NCI-H1092 treated with DMSO at 0.1 percent for 48 hours (cell line): ENCODE results near the gene MAN2A1.
"Not testable (repeated sequence)": the region's sequence is repeated elsewhere in the genome, so short reads cannot be mapped to it uniquely, and the experiment has no call there.

Experiments used
- DNase-seq: peaks from one replicate; lab custom pipeline; 2025; lab: John Stamatoyannopoulos, UW

The MAN2A1 gene

GRCh38 chr5:109873687-109874086, 184.0 kb downstream of the MAN2A1 start:
- no peak for DNase-seq

DNA sequence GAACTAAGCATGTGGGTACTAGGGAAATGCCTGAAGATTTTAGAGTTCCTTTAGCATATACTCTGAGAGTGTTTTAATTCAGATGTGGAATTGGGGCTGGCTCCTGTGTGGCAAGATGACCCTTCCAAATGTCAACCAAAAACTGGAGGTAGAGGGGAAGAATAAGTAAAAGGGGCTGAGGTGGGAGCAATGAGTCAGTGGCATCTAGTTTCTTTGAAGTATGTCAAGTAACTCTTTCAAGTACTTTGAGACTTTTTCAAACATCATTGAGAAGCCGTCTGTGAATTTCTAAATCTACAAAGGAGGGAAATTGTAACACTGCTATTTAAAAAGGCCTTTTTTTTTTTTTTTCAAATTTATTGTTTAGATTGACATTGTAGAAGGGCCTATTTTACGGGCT, 184.4 kb downstream of the MAN2A1 start:
- DNase-seq, result no peak

GRCh38 chr5:109876030-109876725, 186.5 kb downstream of the MAN2A1 start:
- no peak for DNase-seq

GRCh38 chr5:109876941-109877669, 187.4 kb downstream of the MAN2A1 start:
- no peak for DNase-seq

- no peak for DNase-seq
Measured at GRCh38 chr5:109877670-109878045, 187.9 kb downstream of the MAN2A1 start.

DNA sequence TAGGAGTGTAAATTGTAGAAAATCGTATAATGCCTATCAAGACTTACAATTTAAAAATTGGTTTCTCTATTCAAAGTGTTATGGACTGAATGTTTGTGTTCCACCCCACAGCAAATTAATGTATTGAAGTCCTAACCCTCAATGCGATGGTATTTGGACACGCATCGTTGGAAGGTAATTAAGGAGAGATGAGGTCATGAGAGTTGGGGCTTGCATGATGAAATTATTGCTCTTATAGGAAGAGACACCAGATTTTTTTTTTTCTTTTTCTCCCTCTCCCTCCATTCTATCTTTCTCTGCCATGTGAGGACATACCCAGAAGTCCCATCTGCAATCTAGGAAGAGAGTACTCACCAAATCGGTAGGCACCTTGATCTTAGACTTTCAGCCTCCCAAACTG, 189.2 kb downstream of the MAN2A1 start:
- no peak for DNase-seq

- peak; percentile 58 for DNase-seq
Measured at GRCh38 chr5:109880907-109881685, 191.4 kb downstream of the MAN2A1 start.

DNA sequence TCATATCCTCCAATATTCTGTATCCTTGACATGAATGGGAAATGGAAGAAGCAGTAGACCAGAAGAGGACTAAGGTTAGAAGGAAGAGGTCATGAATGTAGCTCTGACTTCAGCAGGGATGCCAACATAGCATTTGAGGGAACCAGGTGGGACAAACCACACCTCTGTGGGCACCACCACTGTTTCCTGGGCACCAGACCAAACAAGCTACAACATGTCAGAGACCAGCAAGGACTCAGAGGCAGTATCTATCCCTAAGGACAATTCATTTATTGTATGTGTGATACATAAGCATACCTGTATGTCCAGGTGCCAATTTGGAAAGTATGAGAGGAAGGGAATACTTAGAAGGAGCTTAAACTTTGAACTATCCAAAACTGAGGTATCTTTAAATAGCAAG, 192.8 kb downstream of the MAN2A1 start:
- no peak for DNase-seq

- DNase-seq, result no peak
Measured at GRCh38 chr5:109884676-109885075, 194.9 kb downstream of the MAN2A1 start.

DNA sequence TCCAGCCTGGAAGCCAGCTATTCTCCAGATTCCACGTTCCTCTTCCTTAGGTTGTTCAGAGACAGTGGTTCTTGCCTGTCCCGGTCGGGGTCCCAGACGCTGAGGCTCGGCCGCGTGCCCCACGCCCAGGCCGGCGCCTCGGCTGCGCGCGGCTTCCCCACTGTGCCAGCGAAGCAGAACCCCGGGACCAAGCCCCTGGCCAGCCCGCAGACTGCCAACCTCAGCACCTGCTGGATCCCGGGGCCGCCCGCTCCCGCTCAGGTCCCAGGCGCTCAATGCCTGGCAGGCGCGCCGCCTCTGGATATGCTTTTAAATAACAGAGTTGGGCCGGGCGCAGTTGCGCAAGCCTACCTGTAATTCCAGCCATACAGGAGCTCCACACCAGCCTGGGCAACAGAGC, 195.5 kb downstream of the MAN2A1 start:
- DNase-seq, result no peak

DNA sequence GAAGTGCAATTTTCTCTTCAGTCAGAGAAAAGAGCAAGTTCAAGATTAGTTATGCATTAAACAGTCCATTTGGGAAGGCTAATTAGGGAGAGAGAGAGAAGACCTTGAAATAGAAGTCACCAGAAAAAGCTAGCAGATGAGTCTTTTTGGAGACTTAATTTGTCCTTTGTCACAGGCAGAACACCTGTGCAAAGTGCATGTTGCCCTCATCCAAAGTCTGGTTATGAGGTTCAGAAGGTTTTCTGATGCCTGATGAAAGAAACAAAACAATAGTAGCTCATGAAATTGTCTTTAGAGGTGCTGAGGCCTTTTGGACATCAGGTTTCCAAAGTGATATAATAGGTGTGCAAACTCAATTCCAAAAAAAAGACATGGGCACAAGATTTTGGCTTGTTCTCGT, 199.3 kb downstream of the MAN2A1 start:
- DNase-seq, result no peak

DNA sequence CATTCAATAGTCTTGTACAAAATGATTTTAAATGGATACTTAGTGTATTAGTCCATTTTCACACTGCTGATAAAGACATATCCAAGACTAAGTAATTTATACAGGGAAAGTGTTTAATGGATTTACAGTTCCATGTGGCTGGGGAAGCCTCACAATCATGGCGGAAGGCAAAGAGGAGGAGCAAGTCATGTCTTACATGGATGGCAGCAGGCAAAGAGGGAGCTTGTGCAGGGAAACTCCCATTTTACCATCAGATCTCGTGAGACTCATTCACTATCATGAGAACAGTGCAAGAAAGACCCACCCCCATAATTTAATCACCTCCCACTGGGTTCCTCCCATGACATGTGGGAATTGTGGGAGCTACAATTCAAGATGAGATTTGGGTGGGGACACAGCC, 203.5 kb downstream of the MAN2A1 start:
- not testable (repeated sequence) for DNase-seq

DNA sequence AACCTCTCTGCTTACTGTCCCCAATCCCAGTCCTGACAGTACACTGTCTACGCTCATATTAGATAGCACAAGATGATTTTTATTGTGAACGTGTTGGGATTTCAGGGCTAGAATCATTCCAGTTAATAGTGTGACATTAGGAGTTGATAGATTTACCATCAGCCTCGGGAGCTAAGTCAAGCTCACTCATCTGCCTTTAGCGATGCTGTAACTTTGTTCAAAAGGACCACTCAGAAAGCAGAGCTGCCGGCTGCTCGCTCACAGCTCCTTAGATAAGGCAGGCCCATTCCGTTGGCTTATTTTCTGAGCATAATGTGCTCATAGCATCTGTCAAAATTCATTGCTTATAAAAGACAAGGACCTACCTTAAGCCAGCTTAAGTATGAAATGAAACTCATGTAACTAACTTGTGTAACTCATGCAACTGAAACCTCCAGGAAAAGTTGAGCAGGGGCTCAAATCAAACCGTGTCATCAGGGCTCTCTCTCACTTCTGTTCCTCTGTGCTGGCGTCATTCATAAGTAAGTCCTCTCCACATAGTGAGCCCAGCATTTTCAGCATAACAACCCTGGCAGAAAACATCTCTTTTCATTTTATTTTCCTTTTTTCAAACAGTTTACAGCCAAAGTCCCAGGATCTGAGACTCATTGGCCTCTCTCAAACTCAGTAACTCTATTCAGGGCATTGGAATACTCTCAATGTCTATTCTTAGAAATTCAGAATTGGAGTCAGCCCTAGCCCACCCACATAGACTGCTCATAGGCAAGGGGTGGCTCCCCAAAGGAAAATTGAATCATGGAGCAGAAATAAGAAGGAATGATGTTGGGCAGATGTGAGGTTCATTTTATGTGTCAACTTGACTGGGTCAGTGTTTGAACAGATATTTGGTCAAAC, 208.8 kb downstream of the MAN2A1 start:
- DNase-seq, result no peak

DNA sequence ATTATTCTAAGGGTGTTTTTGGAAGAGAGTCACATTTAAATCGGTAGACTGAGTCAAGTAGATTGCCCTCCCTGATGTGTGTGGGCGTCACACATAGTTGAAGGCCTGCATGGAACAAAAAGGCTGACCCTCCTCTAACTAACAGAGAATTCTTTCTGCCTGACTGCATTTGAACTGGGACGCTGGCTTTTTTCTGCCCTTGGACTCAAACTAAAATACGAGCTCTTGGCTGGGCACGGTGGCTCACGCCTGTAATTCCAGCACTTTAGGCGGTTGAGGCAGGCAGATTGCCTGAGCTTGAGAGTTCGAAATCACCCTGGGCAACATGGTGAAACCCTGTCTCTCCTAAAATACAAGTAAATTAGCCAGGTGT, 209.4 kb downstream of the MAN2A1 start:
- no peak for DNase-seq

- DNase-seq, result no peak
Measured at GRCh38 chr5:109900461-109900860, 210.7 kb downstream of the MAN2A1 start.

DNA sequence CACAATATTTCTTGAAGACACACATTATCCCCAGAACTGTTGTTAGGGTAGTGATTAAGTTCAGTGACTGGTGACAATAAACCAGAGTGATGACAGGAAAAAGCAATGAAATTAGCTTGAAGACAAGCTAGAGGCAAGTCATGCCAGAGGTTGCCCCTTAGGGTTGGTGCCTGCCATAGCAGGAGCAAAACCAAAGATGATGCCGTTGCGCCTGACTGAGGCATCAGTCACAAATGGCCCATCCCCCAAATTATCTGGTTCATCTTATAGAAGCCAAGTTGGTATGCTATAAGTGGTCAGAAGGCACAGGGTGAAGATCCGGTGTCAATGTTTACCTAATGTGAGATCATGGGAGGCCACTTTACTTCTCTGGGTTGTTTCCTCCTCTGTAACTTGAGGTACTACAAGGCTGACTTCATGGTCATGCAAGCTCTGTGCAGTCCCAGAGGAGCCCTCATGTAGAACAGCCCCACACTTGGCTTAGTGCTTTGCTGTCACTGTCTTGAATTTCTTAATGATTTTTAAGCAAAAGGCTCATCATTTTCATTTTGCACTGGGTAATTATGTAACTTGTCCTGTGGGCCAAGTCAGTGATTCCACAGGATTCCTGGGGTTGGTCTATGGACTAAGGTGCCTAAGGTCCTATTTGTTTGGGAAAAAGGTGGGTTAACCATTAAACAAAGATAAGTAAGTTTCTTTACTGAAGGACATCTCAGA, 211.3 kb downstream of the MAN2A1 start:
- DNase-seq, result no peak

DNA sequence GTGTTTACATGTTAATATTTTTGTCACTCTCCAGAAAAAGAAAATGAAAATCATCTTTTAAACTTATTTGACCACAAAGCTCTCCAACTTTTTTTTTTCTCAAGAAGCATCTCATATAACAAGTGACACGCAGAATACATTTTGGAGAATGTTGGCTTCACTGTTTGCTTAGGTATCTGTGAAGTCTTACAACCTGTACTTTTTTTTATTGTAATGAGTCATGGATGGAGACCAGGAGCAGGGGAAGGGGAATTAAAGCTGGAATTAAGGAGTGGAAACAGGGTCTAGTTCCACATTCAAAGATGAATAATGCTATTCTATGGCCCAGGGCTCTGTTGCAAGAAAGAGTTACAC, 211.9 kb downstream of the MAN2A1 start:
- no peak for DNase-seq

DNA sequence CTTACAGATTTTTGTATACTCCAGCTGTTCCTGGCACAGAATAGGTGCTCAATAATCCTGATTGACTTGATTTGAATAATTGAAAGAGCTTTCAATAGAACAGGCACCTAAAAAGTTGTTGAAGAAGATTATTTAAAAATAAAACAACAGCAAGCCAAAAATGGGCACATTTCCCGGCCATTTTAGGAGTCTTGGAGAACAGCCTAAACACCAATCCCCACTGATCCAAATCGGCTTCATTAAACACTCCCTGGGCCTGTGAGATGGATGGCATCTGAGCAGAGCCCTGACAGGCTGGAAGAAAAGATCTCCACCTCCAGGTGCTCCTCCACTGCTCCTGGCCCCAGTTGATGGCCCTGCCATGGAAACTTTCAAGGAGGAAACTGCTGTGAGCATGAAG, 213.3 kb downstream of the MAN2A1 start:
- no peak for DNase-seq

GRCh38 chr5:109905906-109906305, 216.2 kb downstream of the MAN2A1 start:
- no peak for DNase-seq

- DNase-seq, result no peak
Measured at GRCh38 chr5:109907189-109907588, 217.5 kb downstream of the MAN2A1 start.

- DNase-seq, result no peak
Measured at GRCh38 chr5:109907731-109908130, 218.0 kb downstream of the MAN2A1 start.

DNA sequence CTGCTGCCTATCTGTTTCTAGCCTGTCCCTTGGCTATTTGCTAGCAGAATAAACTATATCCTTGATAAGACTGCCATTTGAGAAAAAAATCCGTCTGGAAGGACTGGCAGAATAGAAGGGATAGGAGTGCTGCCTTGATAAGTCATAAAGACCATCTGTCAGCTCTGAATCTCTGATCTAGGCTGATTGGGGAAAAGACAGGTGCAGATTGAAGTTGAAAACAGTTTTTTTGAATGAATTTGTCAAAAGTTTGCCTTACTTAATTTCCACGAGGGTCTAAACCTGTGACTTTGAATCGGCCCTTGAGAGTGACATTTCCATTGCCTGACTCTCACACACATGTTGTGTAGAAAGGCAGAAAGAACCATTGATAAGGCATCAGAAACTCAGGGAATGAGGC, 218.6 kb downstream of the MAN2A1 start:
- DNase-seq, result no peak
